HEK293 (cell line): ENCODE measurements around the gene LSP1.

Experiments used
- CTCF ChIA-PET: fragments of 350-600 bp; formaldehyde crosslinking; extraction: SDS; loops from one replicate; lab custom pipeline; 2021; ENCODE audit warnings: antibody characterized with exemption; lab: Yijun Ruan, JAX
- POLR2A ChIA-PET: fragments of 300-600 bp; formaldehyde crosslinking; extraction: SDS; loops from one replicate; lab custom pipeline; 2020; ENCODE audit warnings: antibody characterized with exemption, inconsistent platforms; lab: Yijun Ruan, JAX
- H3K27ac ChIP-seq: fragments of 200-500 bp; sonication (Bioruptor generic); 2 replicates; pipeline ENCODE4 v1.5.1; 2014; ENCODE audit warnings: low read depth, low read length, control low read depth, inconsistent platforms; ENCODE audit errors: extremely low read depth
- H3K36me3 ChIP-seq, 2 experiments: fragments of 200-500 bp in 1 of 2; sonication (Bioruptor generic) in 1 of 2; 1 replicate in 1 of 2; 2 replicates in 1 of 2; pipeline ENCODE4 v1.5.1; 2014 to 2017; ENCODE audit warnings: inconsistent platforms in 2 of 2, low read length in 2 of 2; ENCODE audit not compliant: control insufficient read depth in 2 of 2, insufficient read depth in 1 of 2
- H3K4me1 ChIP-seq: fragments of 200-500 bp; sonication (Bioruptor generic); 2 replicates; pipeline ENCODE4 v1.5.1; 2014; ENCODE audit warnings: mild to moderate bottlenecking, low read length, inconsistent platforms; ENCODE audit not compliant: control insufficient read depth, insufficient read depth
- H3K4me3 ChIP-seq: 2 replicates; pipeline ENCODE4 v1.5.1; 2011; ENCODE audit warnings: low read depth, mild to moderate bottlenecking, control low read depth, low read length, moderate library complexity
- H3K9me3 ChIP-seq: fragments of 200-500 bp; sonication (Bioruptor generic); 2 replicates; pipeline ENCODE4 v1.5.1; 2014; ENCODE audit warnings: low read depth, low read length, inconsistent platforms; ENCODE audit not compliant: control insufficient read depth, insufficient read depth
- HOXD13 ChIP-seq: sonication (generic); formaldehyde crosslinking; IDR thresholded peaks from 2 replicates; pipeline ENCODE4 v1.8.0; 2022; ENCODE audit warnings: missing genetic modification reagents, borderline replicate concordance
- TRIM28 ChIP-seq: IDR thresholded peaks from 2 replicates; pipeline ENCODE4 v1.6.1; 2011; ENCODE audit warnings: low read length, control low read depth, borderline replicate concordance
- ZBTB17 ChIP-seq: fragments of 450-650 bp; formaldehyde crosslinking; IDR thresholded peaks from 2 replicates; pipeline ENCODE4 v1.5.1; 2016; ENCODE audit warnings: missing biosample characterization, missing genetic modification characterization
- ZNF114 ChIP-seq: fragments of 450-650 bp; formaldehyde crosslinking; IDR thresholded peaks from 2 replicates; pipeline ENCODE4 v1.5.0; 2017; ENCODE audit warnings: missing biosample characterization, missing genetic modification characterization
- ZNF132 ChIP-seq: fragments of 450-650 bp; formaldehyde crosslinking; IDR thresholded peaks from 2 replicates; pipeline ENCODE4 v1.5.1; 2017; ENCODE audit warnings: missing biosample characterization, missing genetic modification characterization, borderline replicate concordance
- ZNF146 ChIP-seq: fragments of 450-650 bp; formaldehyde crosslinking; IDR thresholded peaks from 2 replicates; pipeline ENCODE4 v1.5.1; 2016; ENCODE audit warnings: missing biosample characterization, missing genetic modification characterization
- ZNF157 ChIP-seq: fragments of 450-650 bp; formaldehyde crosslinking; IDR thresholded peaks from 2 replicates; pipeline ENCODE4 v1.5.1; 2016; ENCODE audit warnings: missing biosample characterization, missing genetic modification characterization
- ZNF169 ChIP-seq: fragments of 450-650 bp; formaldehyde crosslinking; IDR thresholded peaks from 2 replicates; pipeline ENCODE4 v1.5.1; 2016; ENCODE audit warnings: missing biosample characterization, missing genetic modification characterization
- ZNF280C ChIP-seq: fragments of 450-650 bp; formaldehyde crosslinking; IDR thresholded peaks from 2 replicates; pipeline ENCODE4 v1.5.1; 2016; ENCODE audit warnings: missing biosample characterization, missing genetic modification characterization
- ZNF394 ChIP-seq: fragments of 450-650 bp; formaldehyde crosslinking; IDR thresholded peaks from 2 replicates; pipeline ENCODE4 v1.5.1; 2016; ENCODE audit warnings: missing biosample characterization, missing genetic modification characterization, mild to moderate bottlenecking, moderate library complexity, borderline replicate concordance
- ZNF510 ChIP-seq: fragments of 450-650 bp; formaldehyde crosslinking; IDR thresholded peaks from 2 replicates; pipeline ENCODE4 v1.5.1; 2018; ENCODE audit warnings: mild to moderate bottlenecking, missing genetic modification characterization, missing biosample characterization; ENCODE audit not compliant: insufficient replicate concordance
- ZNF549 ChIP-seq: fragments of 450-650 bp; IDR thresholded peaks from 2 replicates; pipeline ENCODE4 v1.5.1; 2018; ENCODE audit warnings: missing biosample characterization, missing genetic modification characterization, mild to moderate bottlenecking, inconsistent platforms, moderate library complexity
- ZNF560 ChIP-seq: fragments of 450-650 bp; formaldehyde crosslinking; IDR thresholded peaks from 2 replicates; pipeline ENCODE4 v1.5.1; 2017; ENCODE audit warnings: missing biosample characterization, missing genetic modification characterization, borderline replicate concordance
- ZNF596 ChIP-seq: fragments of 450-650 bp; IDR thresholded peaks from 2 replicates; pipeline ENCODE4 v1.5.0; 2018; ENCODE audit warnings: missing biosample characterization, mild to moderate bottlenecking, missing genetic modification characterization, moderate library complexity
- ZNF626 ChIP-seq: fragments of 450-650 bp; sonication (Bioruptor Pico); formaldehyde crosslinking; IDR thresholded peaks from 2 replicates; pipeline ENCODE4 v1.5.1; 2018; ENCODE audit warnings: missing biosample characterization, missing genetic modification characterization, inconsistent platforms
- ZNF639 ChIP-seq: fragments of 450-650 bp; formaldehyde crosslinking; IDR thresholded peaks from 2 replicates; pipeline ENCODE4 v1.5.1; 2016; ENCODE audit warnings: missing biosample characterization, missing genetic modification characterization
- ZNF707 ChIP-seq: fragments of 450-650 bp; formaldehyde crosslinking; IDR thresholded peaks from 2 replicates; pipeline ENCODE4 v1.5.1; 2016; ENCODE audit warnings: missing biosample characterization, missing genetic modification characterization
- ZNF785 ChIP-seq: fragments of 450-650 bp; formaldehyde crosslinking; IDR thresholded peaks from 2 replicates; pipeline ENCODE4 v1.5.1; 2016; ENCODE audit warnings: missing biosample characterization, missing genetic modification characterization
- TF ChIP-seq, protein P1 (sequence below): fragments of 450-650 bp; formaldehyde crosslinking; IDR thresholded peaks from 2 replicates; pipeline ENCODE4 v1.5.1; 2016; ENCODE audit warnings: missing biosample characterization, missing genetic modification characterization
- TF ChIP-seq, protein P2 (sequence below): fragments of 450-650 bp; formaldehyde crosslinking; IDR thresholded peaks from 2 replicates; pipeline ENCODE4 v1.5.1; 2016; ENCODE audit warnings: missing biosample characterization, missing genetic modification characterization

LSP1 gene

DNA sequence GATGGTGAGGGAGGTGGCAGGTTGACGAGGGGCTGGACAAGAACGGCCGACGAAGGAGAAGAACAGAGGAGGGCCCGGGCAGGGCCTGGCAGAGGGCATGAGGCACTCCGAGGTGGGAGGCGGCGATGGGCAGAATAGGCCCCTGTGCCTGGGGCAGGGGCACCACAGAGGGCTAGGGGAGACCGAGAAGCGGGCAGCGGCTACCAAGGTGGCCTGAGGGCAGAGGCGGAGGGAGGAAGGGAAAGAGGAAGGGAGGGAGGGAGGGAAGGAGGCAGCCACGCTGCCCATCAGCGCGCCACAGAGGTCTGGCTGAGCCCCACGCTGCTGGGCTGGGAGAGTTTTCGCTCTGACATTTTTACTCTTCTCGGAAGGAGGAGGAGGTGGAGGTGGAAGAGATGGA is 11.3 kb downstream of the LSP1 start:
- H3K36me3 ChIP-seq = no peaks in the 10 kb centered on the region
- H3K4me1 ChIP-seq = no peaks in the 10 kb centered on the region
- H3K27ac ChIP-seq = no peak overlapping the region
- POLR2A ChIA-PET = no interaction called here
- H3K4me3 ChIP-seq = no peak overlapping the region
- CTCF ChIA-PET = interaction anchor here (1.4 kb wide), 1 partner anchor 171 kb away, joined by 5 read pairs; no protein-coding TSS in a partner anchor
- H3K9me3 ChIP-seq = no peaks in the 10 kb centered on the region
- TF ChIP-seq ZNF560 (tag by site-specific recombination) (no peak), ZNF114 (tag by site-specific recombination) (no peak), ZNF169 (tag by site-specific recombination) (no peak)
- TF ChIP-seq, protein P1, sequence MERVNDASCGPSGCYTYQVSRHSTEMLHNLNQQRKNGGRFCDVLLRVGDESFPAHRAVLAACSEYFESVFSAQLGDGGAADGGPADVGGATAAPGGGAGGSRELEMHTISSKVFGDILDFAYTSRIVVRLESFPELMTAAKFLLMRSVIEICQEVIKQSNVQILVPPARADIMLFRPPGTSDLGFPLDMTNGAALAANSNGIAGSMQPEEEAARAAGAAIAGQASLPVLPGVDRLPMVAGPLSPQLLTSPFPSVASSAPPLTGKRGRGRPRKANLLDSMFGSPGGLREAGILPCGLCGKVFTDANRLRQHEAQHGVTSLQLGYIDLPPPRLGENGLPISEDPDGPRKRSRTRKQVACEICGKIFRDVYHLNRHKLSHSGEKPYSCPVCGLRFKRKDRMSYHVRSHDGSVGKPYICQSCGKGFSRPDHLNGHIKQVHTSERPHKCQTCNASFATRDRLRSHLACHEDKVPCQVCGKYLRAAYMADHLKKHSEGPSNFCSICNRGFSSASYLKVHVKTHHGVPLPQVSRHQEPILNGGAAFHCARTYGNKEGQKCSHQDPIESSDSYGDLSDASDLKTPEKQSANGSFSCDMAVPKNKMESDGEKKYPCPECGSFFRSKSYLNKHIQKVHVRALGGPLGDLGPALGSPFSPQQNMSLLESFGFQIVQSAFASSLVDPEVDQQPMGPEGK = no peak

GRCh38 chr11:1864831-1865665 is 12.2 kb downstream of the LSP1 start:
- no peaks in the 10 kb centered on the region for H3K36me3 ChIP-seq
- TF ChIP-seq ZNF639 (tag by site-specific recombination) = no peak
- no peak for TF ChIP-seq ZNF549 (tag by site-specific recombination)
- no peak for TF ChIP-seq ZNF394
- TF ChIP-seq ZNF510 (tag by site-specific recombination) = no peak
- TF ChIP-seq ZNF146 (tag by site-specific recombination) = no peak
- ChIA-PET POLR2A (no interaction called here), CTCF (interaction anchor here (1.4 to 1.8 kb wide), 2 partner anchors 17 to 171 kb away, joined by 5 read pairs; no protein-coding TSS in a partner anchor)
- H3K27ac ChIP-seq = no peak overlapping the region
- H3K4me3 ChIP-seq = no peak overlapping the region
- no peaks in the 10 kb centered on the region for H3K9me3 ChIP-seq
- H3K4me1 ChIP-seq = no peaks in the 10 kb centered on the region

- CTCF ChIA-PET = interaction anchor here (0.5 to 1.8 kb wide), 5 partner anchors 16 to 184 kb away, joined by 3 to 5 read pairs (median 4); partner anchors contain the start of gene TNNT3
- H3K4me3 ChIP-seq = no peak overlapping the region
- no peaks in the 10 kb centered on the region for H3K36me3 ChIP-seq
- H3K27ac ChIP-seq = no peak overlapping the region
- no peaks in the 10 kb centered on the region for H3K9me3 ChIP-seq
- POLR2A ChIA-PET = no interaction called here
- H3K4me1 ChIP-seq = no peaks in the 10 kb centered on the region
- TF ChIP-seq ZNF560 (tag by site-specific recombination) (no peak), TRIM28 (no peak), ZNF707 (tag by site-specific recombination) (no peak), HOXD13 (CRISPR knock-in tag) (no peak), ZNF132 (tag by site-specific recombination) (no peak), ZBTB17 (tag by site-specific recombination) (no peak), ZNF596 (tag by site-specific recombination) (no peak), ZNF280C (tag by site-specific recombination) (no peak), ZNF157 (tag by site-specific recombination) (no peak), ZNF626 (tag by site-specific recombination) (no peak), ZNF785 (tag by site-specific recombination) (no peak)
- TF ChIP-seq, protein P2, sequence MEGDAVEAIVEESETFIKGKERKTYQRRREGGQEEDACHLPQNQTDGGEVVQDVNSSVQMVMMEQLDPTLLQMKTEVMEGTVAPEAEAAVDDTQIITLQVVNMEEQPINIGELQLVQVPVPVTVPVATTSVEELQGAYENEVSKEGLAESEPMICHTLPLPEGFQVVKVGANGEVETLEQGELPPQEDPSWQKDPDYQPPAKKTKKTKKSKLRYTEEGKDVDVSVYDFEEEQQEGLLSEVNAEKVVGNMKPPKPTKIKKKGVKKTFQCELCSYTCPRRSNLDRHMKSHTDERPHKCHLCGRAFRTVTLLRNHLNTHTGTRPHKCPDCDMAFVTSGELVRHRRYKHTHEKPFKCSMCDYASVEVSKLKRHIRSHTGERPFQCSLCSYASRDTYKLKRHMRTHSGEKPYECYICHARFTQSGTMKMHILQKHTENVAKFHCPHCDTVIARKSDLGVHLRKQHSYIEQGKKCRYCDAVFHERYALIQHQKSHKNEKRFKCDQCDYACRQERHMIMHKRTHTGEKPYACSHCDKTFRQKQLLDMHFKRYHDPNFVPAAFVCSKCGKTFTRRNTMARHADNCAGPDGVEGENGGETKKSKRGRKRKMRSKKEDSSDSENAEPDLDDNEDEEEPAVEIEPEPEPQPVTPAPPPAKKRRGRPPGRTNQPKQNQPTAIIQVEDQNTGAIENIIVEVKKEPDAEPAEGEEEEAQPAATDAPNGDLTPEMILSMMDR (tag by site-specific recombination) = no peak
Measured at GRCh38 chr11:1866226-1866625, 13.3 kb downstream of the LSP1 start.
